PC-3 (cell line): ENCODE data around the gene DOCK8. TPM values are rescaled to one million over a fixed set of nuclear protein-coding genes. Genes with fewer than 3 reads are reported as not detected.

Source experiments
- ATAC-seq: fragments of 200-7000 bp; cut with Tn5 transposase; 2 replicates; pipeline ENCODE4 v1.9.1; 2020; ENCODE audit warnings: mild to moderate bottlenecking, moderate library complexity
- BruUV-seq: library from RNA; stranded (reverse); fragments of 400-500 nt; replicated peaks from 2 replicates; lab custom pipeline; 2021; lab: Mats Ljungman, UMichigan
- CTCF ChIA-PET: fragments of 300-600 bp; sonication (Branson Sonifier 250); formaldehyde crosslinking; loops from one replicate; lab custom pipeline; 2022; ENCODE audit warnings: antibody characterized with exemption; lab: Charles Lee
- POLR2A ChIA-PET: fragments of 300-600 bp; sonication (Branson Sonifier 250); formaldehyde crosslinking; loops from one replicate; lab custom pipeline; 2022; ENCODE audit warnings: antibody characterized with exemption; ENCODE audit not compliant: unreplicated experiment; lab: Charles Lee
- DNase-seq: peaks from one replicate; pipeline ENCODE4 v3.0.0-alpha.2; 2015
- H2AFZ ChIP-seq: fragments of 300-600 bp; sonication (generic); 2 replicates; pipeline ENCODE4 v1.6.0; 2016; ENCODE audit warnings: antibody characterized with exemption, low read length
- H3F3A ChIP-seq: fragments of 300-600 bp; sonication (generic); one replicate; pipeline ENCODE4 v1.6.0; 2017; ENCODE audit warnings: antibody characterized with exemption, low read length, control low read depth, mild to moderate bottlenecking; ENCODE audit not compliant: unreplicated experiment
- H3K27ac ChIP-seq: fragments of 300-600 bp; sonication (generic); 2 replicates; pipeline ENCODE4 v1.5.1; 2016; ENCODE audit warnings: mild to moderate bottlenecking, low read length
- H3K27me3 ChIP-seq: fragments of 300-600 bp; sonication (generic); 2 replicates; pipeline ENCODE4 v1.6.1; 2016; ENCODE audit warnings: low read length, mixed read lengths
- H3K36me3 ChIP-seq: fragments of 300-600 bp; sonication (generic); 2 replicates; pipeline ENCODE4 v1.6.1; 2016; ENCODE audit warnings: low read depth, mixed run types, low read length, mixed read lengths
- H3K4me1 ChIP-seq: fragments of 300-600 bp; sonication (generic); 2 replicates; pipeline ENCODE4 v1.5.1; 2016; ENCODE audit warnings: low read length; ENCODE audit not compliant: insufficient read depth
- H3K4me2 ChIP-seq: fragments of 300-600 bp; sonication (generic); 2 replicates; pipeline ENCODE4 v1.6.0; 2016; ENCODE audit warnings: low read length
- H3K4me3 ChIP-seq: fragments of 300-600 bp; sonication (generic); 2 replicates; pipeline ENCODE4 v1.5.1; 2016; ENCODE audit warnings: mild to moderate bottlenecking, low read length, mixed read lengths
- H3K79me2 ChIP-seq: fragments of 300-600 bp; sonication (generic); 2 replicates; pipeline ENCODE4 v1.6.1; 2017; ENCODE audit warnings: low read length, mixed read lengths
- H3K9ac ChIP-seq: fragments of 300-600 bp; sonication (generic); 2 replicates; pipeline ENCODE4 v1.6.0; 2016; ENCODE audit warnings: mild to moderate bottlenecking, low read length
- H3K9me2 ChIP-seq: fragments of 300-600 bp; sonication (generic); replicated peaks from 2 replicates; pipeline ENCODE4 v1.6.1; 2016; ENCODE audit warnings: mixed run types, low read length, mixed read lengths
- H3K9me3 ChIP-seq: fragments of 300-600 bp; sonication (generic); 2 replicates; pipeline ENCODE4 v1.6.1; 2016; ENCODE audit warnings: low read length, mixed read lengths
- H4K20me1 ChIP-seq: fragments of 300-600 bp; sonication (generic); 2 replicates; pipeline ENCODE4 v1.6.1; 2016; ENCODE audit warnings: low read length, mixed read lengths
- EZH2 ChIP-seq: fragments of 300-600 bp; sonication (generic); IDR thresholded peaks from one replicate; pipeline ENCODE4 v1.6.1; 2017; ENCODE audit warnings: antibody characterized with exemption, mild to moderate bottlenecking, low read length; ENCODE audit not compliant: unreplicated experiment
- EZH2phosphoT487 ChIP-seq: fragments of 300-600 bp; sonication (generic); IDR thresholded peaks from 2 replicates; pipeline ENCODE4 v1.6.1; 2018; ENCODE audit warnings: mild to moderate bottlenecking, antibody characterized with exemption, low read length, borderline replicate concordance
- intact Hi-C: fragments of 100-400 bp; cut with micrococcal nuclease; formaldehyde crosslinking; loops from 2 replicates; pipeline ENCODE4 v1.9.0; 2023
- total RNA-seq: library from RNA; depleted of rRNA; stranded (reverse); fragments of >200 nt; gene quantifications from 2 replicates; pipeline ENCODE4 v1.2.3, GENCODE V29; 2014
- TF ChIP-seq, protein P1 (sequence below): fragments of 300-600 bp; sonication (generic); conservative IDR thresholded peaks from 2 replicates; pipeline ENCODE4 v1.5.1; 2017; ENCODE audit warnings: antibody characterized with exemption, low read depth, mild to moderate bottlenecking, low read length

DOCK8 gene
- total RNA-seq, 1 experiment from 2014 or later: 1.9 TPM

DNA sequence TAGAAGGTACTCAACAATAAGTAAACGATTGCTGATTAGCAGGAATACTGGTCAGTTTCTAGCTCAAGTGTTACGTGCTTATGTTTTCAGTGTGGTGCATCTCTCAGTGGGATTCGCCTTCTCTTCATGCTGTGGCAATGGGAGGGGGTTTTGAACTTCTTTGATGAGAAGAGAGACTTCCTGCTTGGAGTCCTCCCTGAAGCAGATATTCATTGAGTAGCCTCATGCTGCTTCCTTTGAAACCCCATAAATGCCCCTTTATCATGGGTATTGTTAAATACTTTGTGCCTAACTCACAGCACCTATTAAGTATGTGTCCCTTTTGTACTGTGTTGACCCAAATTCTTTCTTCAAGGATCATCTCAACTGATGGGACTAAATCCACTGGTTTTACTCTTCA is 116.5 kb downstream of the DOCK8 start:
- CTCF ChIA-PET: no interaction called here
- ATAC-seq: no peak

DNA sequence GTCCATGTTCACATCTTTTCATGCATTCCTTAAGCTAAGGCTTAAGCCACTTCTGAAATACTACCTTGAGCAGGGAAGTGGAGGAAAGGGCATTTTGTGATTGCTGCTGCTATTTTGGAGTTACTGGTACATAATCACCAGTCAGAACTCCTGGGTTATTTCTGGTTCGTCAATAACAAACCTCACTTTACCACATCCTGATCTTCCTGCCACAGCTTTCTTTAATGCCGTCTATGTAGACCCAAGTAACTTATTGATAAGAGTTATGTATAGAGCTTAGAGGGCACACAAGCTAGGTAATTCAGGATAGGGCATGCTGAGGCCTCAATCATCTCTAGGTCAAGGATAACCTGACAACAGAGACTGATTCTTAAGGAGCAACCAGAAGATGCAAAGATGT is 120.7 kb downstream of the DOCK8 start:
- no peak overlapping the region for H3K4me2 ChIP-seq
- ChIA-PET CTCF (no interaction called here), POLR2A (no interaction called here)
- ATAC-seq: no peak
- intact Hi-C loops: no loop called here
- no peaks in the 10 kb centered on the region for H3F3A ChIP-seq
- no peaks in the 10 kb centered on the region for H3K79me2 ChIP-seq
- no peak overlapping the region for H3K27ac ChIP-seq
- no peaks in the 10 kb centered on the region for H3K9me3 ChIP-seq
- DNase-seq: no peak
- H4K20me1 ChIP-seq: no peaks in the 10 kb centered on the region
- H3K9ac ChIP-seq: no peak overlapping the region
- no peaks in the 10 kb centered on the region for H3K9me2 ChIP-seq
- peaks cover 6% of the 10 kb centered on the region for H3K4me1 ChIP-seq
- BruUV-seq: no TSS peak
- no peaks in the 10 kb centered on the region for H3K27me3 ChIP-seq
- H3K4me3 ChIP-seq: no peak overlapping the region
- H3K36me3 ChIP-seq: no peaks in the 10 kb centered on the region
- H2AFZ ChIP-seq: no peak overlapping the region
- TF ChIP-seq EZH2: no peak

More for the DNA sequence above, 116.5 kb downstream of the DOCK8 start:
- H3K4me3 ChIP-seq: no peak overlapping the region
- no peak overlapping the region for H3K4me2 ChIP-seq
- BruUV-seq: no TSS peak
- no peaks in the 10 kb centered on the region for H3K36me3 ChIP-seq
- DNase-seq: no peak
- intact Hi-C loops: no loop called here
- no peak overlapping the region for H3K27ac ChIP-seq
- H3K9me3 ChIP-seq: no peaks in the 10 kb centered on the region
- H3K9ac ChIP-seq: no peak overlapping the region
- POLR2A ChIA-PET: no interaction called here
- no peak overlapping the region for H2AFZ ChIP-seq
- H3F3A ChIP-seq: no peaks in the 10 kb centered on the region
- no peaks in the 10 kb centered on the region for H3K27me3 ChIP-seq
- no peaks in the 10 kb centered on the region for H3K79me2 ChIP-seq
- H3K9me2 ChIP-seq: no peaks in the 10 kb centered on the region
- H4K20me1 ChIP-seq: no peaks in the 10 kb centered on the region
- peaks cover 2% of the 10 kb centered on the region for H3K4me1 ChIP-seq
- TF ChIP-seq EZH2 (no peak), EZH2phosphoT487 (no peak)
- TF ChIP-seq, protein P1, sequence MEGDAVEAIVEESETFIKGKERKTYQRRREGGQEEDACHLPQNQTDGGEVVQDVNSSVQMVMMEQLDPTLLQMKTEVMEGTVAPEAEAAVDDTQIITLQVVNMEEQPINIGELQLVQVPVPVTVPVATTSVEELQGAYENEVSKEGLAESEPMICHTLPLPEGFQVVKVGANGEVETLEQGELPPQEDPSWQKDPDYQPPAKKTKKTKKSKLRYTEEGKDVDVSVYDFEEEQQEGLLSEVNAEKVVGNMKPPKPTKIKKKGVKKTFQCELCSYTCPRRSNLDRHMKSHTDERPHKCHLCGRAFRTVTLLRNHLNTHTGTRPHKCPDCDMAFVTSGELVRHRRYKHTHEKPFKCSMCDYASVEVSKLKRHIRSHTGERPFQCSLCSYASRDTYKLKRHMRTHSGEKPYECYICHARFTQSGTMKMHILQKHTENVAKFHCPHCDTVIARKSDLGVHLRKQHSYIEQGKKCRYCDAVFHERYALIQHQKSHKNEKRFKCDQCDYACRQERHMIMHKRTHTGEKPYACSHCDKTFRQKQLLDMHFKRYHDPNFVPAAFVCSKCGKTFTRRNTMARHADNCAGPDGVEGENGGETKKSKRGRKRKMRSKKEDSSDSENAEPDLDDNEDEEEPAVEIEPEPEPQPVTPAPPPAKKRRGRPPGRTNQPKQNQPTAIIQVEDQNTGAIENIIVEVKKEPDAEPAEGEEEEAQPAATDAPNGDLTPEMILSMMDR: no peak

DNA sequence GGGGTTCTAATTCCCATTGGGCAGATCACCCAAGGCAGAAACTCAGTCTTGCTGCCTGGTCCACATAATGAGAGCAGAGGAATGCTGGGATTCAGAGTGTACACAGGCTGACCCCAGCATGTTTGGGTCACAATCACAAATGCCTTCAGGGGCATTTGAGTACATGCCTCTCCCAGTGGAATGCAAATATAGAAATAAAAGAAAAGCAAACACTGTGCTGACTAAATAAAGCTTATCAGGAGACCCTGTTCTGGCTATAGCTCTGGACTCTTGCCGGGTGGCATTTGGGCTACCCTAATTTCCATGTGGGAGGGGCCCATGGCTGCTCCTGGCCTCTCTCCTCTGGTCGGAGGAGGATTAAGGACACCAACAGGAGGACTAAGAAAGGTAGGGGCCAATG is 121.4 kb downstream of the DOCK8 start:
- no TSS peak for BruUV-seq
- no peak overlapping the region for H3K4me2 ChIP-seq

More for the DNA sequence above, 121.4 kb downstream of the DOCK8 start:
- H3K79me2 ChIP-seq: no peaks in the 10 kb centered on the region
- H3F3A ChIP-seq: no peaks in the 10 kb centered on the region
- H3K27ac ChIP-seq: no peak overlapping the region
- H3K9ac ChIP-seq: no peak overlapping the region
- no peaks in the 10 kb centered on the region for H3K27me3 ChIP-seq
- no peaks in the 10 kb centered on the region for H3K36me3 ChIP-seq
- ATAC-seq: peak; percentile 98
- no peak overlapping the region for H2AFZ ChIP-seq
- DNase-seq: peak; percentile 71
- H3K4me3 ChIP-seq: no peak overlapping the region
- intact Hi-C loops: no loop called here
- TF ChIP-seq, protein P1: no peak
- TF ChIP-seq EZH2phosphoT487: no peak
- TF ChIP-seq EZH2: no peak
- H3K4me1 ChIP-seq: peaks cover 6% of the 10 kb centered on the region
- ChIA-PET POLR2A (no interaction called here), CTCF (no interaction called here)
- H3K9me2 ChIP-seq: no peaks in the 10 kb centered on the region
- no peaks in the 10 kb centered on the region for H3K9me3 ChIP-seq
- H4K20me1 ChIP-seq: no peaks in the 10 kb centered on the region
